ENCODE results near the gene TP53TG3. TPM values are rescaled to one million over a fixed set of nuclear protein-coding genes. Genes with fewer than 3 reads are reported as not detected.
"Not testable (repeated sequence)": the region's sequence is repeated elsewhere in the genome, so short reads cannot be mapped to it uniquely, and the experiment has no call there.

Gene TP53TG3, protein sequence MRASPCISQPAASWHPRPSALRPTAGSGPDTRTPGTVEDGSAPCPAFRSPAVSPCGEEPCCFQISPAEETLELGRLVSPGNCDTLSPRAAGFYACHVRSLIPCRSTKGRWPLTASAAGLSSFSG
- total RNA-seq (not detected in 2 replicates), polyA plus RNA-seq (not detected in 2 replicates), polyA minus RNA-seq (not detected in 2 replicates)
- total RNA-seq (2013) = not detected

DNA sequence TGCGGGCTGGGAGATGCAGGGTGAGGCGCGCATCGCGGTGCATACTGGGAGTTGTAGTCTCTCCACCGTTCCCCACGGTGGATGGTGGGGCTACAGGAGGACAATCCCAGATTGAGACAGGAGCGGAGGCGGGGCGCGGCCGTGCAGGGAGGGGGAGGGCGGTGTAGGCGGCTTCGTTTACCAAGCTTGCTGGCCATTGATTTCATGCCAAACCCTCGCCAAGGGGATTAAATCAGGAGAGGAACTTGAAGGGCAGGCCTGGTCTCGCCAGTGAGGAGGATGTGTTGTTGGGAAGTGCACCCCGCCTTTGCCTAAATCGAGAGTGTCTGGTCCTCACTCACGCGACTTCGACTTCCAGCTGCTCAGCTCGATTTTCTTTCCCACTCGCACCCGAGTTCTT, at the start of gene TP53TG3:
TSS of gene TP53TG3 (minus strand) at position 101 of the 400 bp plus-strand sequence. CDS start at position 33, 68 bp downstream.
- H3K9me3 Mint-ChIP-seq (ENCODE audit: insufficient read depth); H3K4me3 ChIP-seq (ENCODE audit: control extremely low read depth in 1 of 5, extremely low read depth in 1 of 5, insufficient read depth in 1 of 5, low read depth in 2 of 5, low read length in 4 of 5); H3K36me3 ChIP-seq (replicated peaks in 1 of 2; ENCODE audit: control extremely low read depth in 1 of 2, control insufficient read depth in 1 of 2, extremely low read depth in 1 of 2, insufficient read depth in 2 of 2, low read length in 1 of 2); H3K27ac ChIP-seq (ENCODE audit: low read length in 2 of 2); H3K27me3 Mint-ChIP-seq; H3K9me3 ChIP-seq (ENCODE audit: control extremely low read depth in 1 of 3, control insufficient read depth in 2 of 3, insufficient read depth in 1 of 3, low read length in 2 of 3); H3K27ac Mint-ChIP-seq; H3K79me2 ChIP-seq (ENCODE audit: control insufficient read depth, insufficient read depth, low read length); DNase-seq; H3K4me1 ChIP-seq (ENCODE audit: control insufficient read depth in 2 of 2, insufficient read depth in 2 of 2, low read length in 2 of 2); H3K4me2 ChIP-seq (replicated peaks; ENCODE audit: low read depth, low read length, poor library complexity, severe bottlenecking); H2AFZ ChIP-seq (ENCODE audit: insufficient read depth, low read depth, low read length, poor library complexity, severe bottlenecking); H4K20me1 ChIP-seq (ENCODE audit: control insufficient read depth, insufficient read depth, low read length, poor library complexity, severe bottlenecking); H3K9ac ChIP-seq (ENCODE audit: low read length); POLR2A ChIA-PET; intact Hi-C loops (cut with micrococcal nuclease); H3K27me3 ChIP-seq (replicated peaks in 1 of 4; ENCODE audit: control extremely low read depth in 1 of 4, control insufficient read depth in 3 of 4, insufficient read depth in 4 of 4, low read length in 3 of 4); CTCF ChIA-PET; ATAC-seq (ENCODE audit: low read depth); H3K4me3 Mint-ChIP-seq; H3K4me1 Mint-ChIP-seq: not testable (repeated sequence)
- WGBS (ENCODE audit: insufficient coverage) = no CpG with 5 or more reads among the region's 25 CpGs

DNA sequence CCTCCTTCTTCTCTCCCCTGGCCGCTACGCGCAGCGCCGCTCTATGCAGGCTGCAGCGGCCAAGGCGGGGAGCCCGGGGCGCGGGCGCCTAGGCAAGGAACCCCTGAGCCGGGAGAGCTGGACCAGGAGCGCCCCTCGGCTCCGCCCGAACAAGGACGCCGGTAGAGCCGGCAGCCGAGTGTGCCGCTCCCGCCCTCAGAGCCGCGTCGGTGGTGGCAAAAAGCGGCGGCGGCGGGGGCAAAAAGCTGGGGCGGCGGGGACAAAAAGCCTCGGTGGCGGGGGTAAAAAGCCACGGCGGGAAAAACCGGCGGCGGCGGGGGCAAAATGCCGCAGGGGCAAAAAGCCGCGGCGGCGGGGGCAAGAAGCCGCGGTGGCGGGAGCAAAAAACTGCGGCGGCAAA, 25.1 kb downstream of the TP53TG3 start:
- intact Hi-C loops (cut with micrococcal nuclease); H3K9ac ChIP-seq (ENCODE audit: low read length); CTCF ChIA-PET; DNase-seq; H3K27me3 ChIP-seq (replicated peaks in 1 of 4; ENCODE audit: control extremely low read depth in 1 of 4, control insufficient read depth in 3 of 4, insufficient read depth in 4 of 4, low read length in 3 of 4); H3K4me1 Mint-ChIP-seq; H3K4me2 ChIP-seq (replicated peaks; ENCODE audit: low read depth, low read length, poor library complexity, severe bottlenecking); H3K4me3 ChIP-seq (ENCODE audit: control extremely low read depth in 1 of 5, extremely low read depth in 1 of 5, insufficient read depth in 1 of 5, low read depth in 2 of 5, low read length in 4 of 5); H4K20me1 ChIP-seq (ENCODE audit: control insufficient read depth, insufficient read depth, low read length, poor library complexity, severe bottlenecking); H3K27me3 Mint-ChIP-seq; H2AFZ ChIP-seq (ENCODE audit: insufficient read depth, low read depth, low read length, poor library complexity, severe bottlenecking); POLR2A ChIA-PET; H3K36me3 ChIP-seq (replicated peaks in 1 of 2; ENCODE audit: control extremely low read depth in 1 of 2, control insufficient read depth in 1 of 2, extremely low read depth in 1 of 2, insufficient read depth in 2 of 2, low read length in 1 of 2); H3K27ac Mint-ChIP-seq; H3K27ac ChIP-seq (ENCODE audit: low read length in 2 of 2); H3K79me2 ChIP-seq (ENCODE audit: control insufficient read depth, insufficient read depth, low read length); H3K9me3 ChIP-seq (ENCODE audit: control extremely low read depth in 1 of 3, control insufficient read depth in 2 of 3, insufficient read depth in 1 of 3, low read length in 2 of 3); H3K4me3 Mint-ChIP-seq; H3K9me3 Mint-ChIP-seq (ENCODE audit: insufficient read depth); ATAC-seq (ENCODE audit: low read depth); H3K4me1 ChIP-seq (ENCODE audit: control insufficient read depth in 2 of 2, insufficient read depth in 2 of 2, low read length in 2 of 2): not testable (repeated sequence)
- WGBS (ENCODE audit: insufficient coverage) = 45% methylated on average over 12 of the region's 49 CpGs

DNA sequence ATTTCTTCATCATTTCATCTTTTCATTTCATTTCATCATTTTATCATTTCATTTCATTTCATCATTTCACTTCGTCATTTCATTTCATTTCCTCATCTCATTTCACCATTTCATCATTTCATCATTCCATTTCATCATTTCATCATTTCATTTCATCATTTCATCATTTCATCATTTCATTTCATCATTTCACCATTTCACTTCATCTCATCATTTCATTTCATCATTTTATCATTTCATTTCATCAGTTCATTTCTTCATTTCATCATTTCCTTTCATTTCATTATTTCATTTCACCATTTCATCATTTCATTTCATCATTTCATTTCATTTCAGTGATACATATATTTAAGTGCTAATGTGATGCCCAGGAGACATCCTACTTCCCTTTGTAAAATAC, 28.4 kb downstream of the TP53TG3 start:
- H3K27ac ChIP-seq (ENCODE audit: low read length in 2 of 2); H3K4me1 Mint-ChIP-seq; H3K9ac ChIP-seq (ENCODE audit: low read length); H3K27me3 Mint-ChIP-seq; H3K9me3 Mint-ChIP-seq (ENCODE audit: insufficient read depth); H3K27me3 ChIP-seq (replicated peaks in 1 of 4; ENCODE audit: control extremely low read depth in 1 of 4, control insufficient read depth in 3 of 4, insufficient read depth in 4 of 4, low read length in 3 of 4); ATAC-seq (ENCODE audit: low read depth); intact Hi-C loops (cut with micrococcal nuclease); H4K20me1 ChIP-seq (ENCODE audit: control insufficient read depth, insufficient read depth, low read length, poor library complexity, severe bottlenecking); H3K79me2 ChIP-seq (ENCODE audit: control insufficient read depth, insufficient read depth, low read length); H3K9me3 ChIP-seq (ENCODE audit: control extremely low read depth in 1 of 3, control insufficient read depth in 2 of 3, insufficient read depth in 1 of 3, low read length in 2 of 3); H3K4me2 ChIP-seq (replicated peaks; ENCODE audit: low read depth, low read length, poor library complexity, severe bottlenecking); H3K4me3 ChIP-seq (ENCODE audit: control extremely low read depth in 1 of 5, extremely low read depth in 1 of 5, insufficient read depth in 1 of 5, low read depth in 2 of 5, low read length in 4 of 5); H3K36me3 ChIP-seq (replicated peaks in 1 of 2; ENCODE audit: control extremely low read depth in 1 of 2, control insufficient read depth in 1 of 2, extremely low read depth in 1 of 2, insufficient read depth in 2 of 2, low read length in 1 of 2); CTCF ChIA-PET; DNase-seq; H3K4me1 ChIP-seq (ENCODE audit: control insufficient read depth in 2 of 2, insufficient read depth in 2 of 2, low read length in 2 of 2); H3K27ac Mint-ChIP-seq; H3K4me3 Mint-ChIP-seq; POLR2A ChIA-PET; H2AFZ ChIP-seq (ENCODE audit: insufficient read depth, low read depth, low read length, poor library complexity, severe bottlenecking): not testable (repeated sequence)
- WGBS (ENCODE audit: insufficient coverage) = no CpG with 5 or more reads among the region's 1 CpG

DNA sequence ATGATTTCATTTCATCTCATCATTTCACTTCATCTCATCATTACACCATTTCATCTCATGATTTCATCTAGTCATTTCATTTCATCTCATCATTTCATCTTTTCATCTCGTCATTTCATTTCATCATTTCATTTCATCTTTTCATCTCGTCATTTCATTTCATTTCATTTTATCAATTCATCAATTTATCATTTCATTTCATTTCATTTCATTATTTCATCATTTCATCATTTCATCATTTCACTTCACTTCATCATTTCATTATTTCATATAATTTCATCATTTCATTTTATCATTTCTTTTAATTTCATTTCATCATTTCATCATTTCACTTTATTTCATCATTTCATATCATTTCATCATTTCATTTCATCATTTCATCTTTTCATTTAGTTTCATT, 29.2 kb downstream of the TP53TG3 start:
- H3K9me3 Mint-ChIP-seq (ENCODE audit: insufficient read depth); H4K20me1 ChIP-seq (ENCODE audit: control insufficient read depth, insufficient read depth, low read length, poor library complexity, severe bottlenecking); H3K27ac ChIP-seq (ENCODE audit: low read length in 2 of 2); H3K4me1 ChIP-seq (ENCODE audit: control insufficient read depth in 2 of 2, insufficient read depth in 2 of 2, low read length in 2 of 2); H3K79me2 ChIP-seq (ENCODE audit: control insufficient read depth, insufficient read depth, low read length); DNase-seq; H3K4me1 Mint-ChIP-seq; H3K4me3 Mint-ChIP-seq; H2AFZ ChIP-seq (ENCODE audit: insufficient read depth, low read depth, low read length, poor library complexity, severe bottlenecking); H3K9ac ChIP-seq (ENCODE audit: low read length); H3K36me3 ChIP-seq (replicated peaks in 1 of 2; ENCODE audit: control extremely low read depth in 1 of 2, control insufficient read depth in 1 of 2, extremely low read depth in 1 of 2, insufficient read depth in 2 of 2, low read length in 1 of 2); H3K9me3 ChIP-seq (ENCODE audit: control extremely low read depth in 1 of 3, control insufficient read depth in 2 of 3, insufficient read depth in 1 of 3, low read length in 2 of 3); CTCF ChIA-PET; H3K27me3 Mint-ChIP-seq; POLR2A ChIA-PET; ATAC-seq (ENCODE audit: low read depth); intact Hi-C loops (cut with micrococcal nuclease); H3K27ac Mint-ChIP-seq; H3K4me3 ChIP-seq (ENCODE audit: control extremely low read depth in 1 of 5, extremely low read depth in 1 of 5, insufficient read depth in 1 of 5, low read depth in 2 of 5, low read length in 4 of 5); H3K27me3 ChIP-seq (replicated peaks in 1 of 4; ENCODE audit: control extremely low read depth in 1 of 4, control insufficient read depth in 3 of 4, insufficient read depth in 4 of 4, low read length in 3 of 4); H3K4me2 ChIP-seq (replicated peaks; ENCODE audit: low read depth, low read length, poor library complexity, severe bottlenecking): not testable (repeated sequence)
- WGBS (ENCODE audit: insufficient coverage) = no CpG with 5 or more reads among the region's 2 CpGs
